ENCODE measurements around the gene NUP210. TPM values are rescaled to one million over a fixed set of nuclear protein-coding genes. Genes with fewer than 3 reads are reported as not detected.
A peak's percentile ranks its signal among the peaks of the same experiment; 100 is the strongest.

NUP210 gene
- polyA plus RNA-seq, 2 donors: 5.7 to 5.9 TPM

- H3K9me3 ChIP-seq (ENCODE audit: control insufficient read depth in 2 of 2, insufficient read depth in 1 of 2, low read depth in 1 of 2, low read length in 1 of 2): peaks cover 4 to 14% of the 10 kb centered on the region in 2 donors
- H3K4me1 ChIP-seq (ENCODE audit: control insufficient read depth in 2 of 2, insufficient read depth in 2 of 2, low read length in 1 of 2): no peaks in the 10 kb centered on the region
- H3K27ac ChIP-seq (ENCODE audit: low read depth in 2 of 2, low read length in 1 of 2): no peak overlapping the region
- 4 to 7% methylated on average over 44 to 93 of the region's 93 CpGs for WGBS, 2 donors
- H3K27me3 ChIP-seq (ENCODE audit: control insufficient read depth in 1 of 2, insufficient read depth in 2 of 2, low read length in 2 of 2): peaks cover 0 to 10% of the 10 kb centered on the region in 2 donors
- H3K36me3 ChIP-seq (ENCODE audit: control insufficient read depth in 2 of 2, insufficient read depth in 2 of 2, low read length in 1 of 2): no peaks in the 10 kb centered on the region
- peak overlapping the region; percentile 33 to 74 for H3K4me3 ChIP-seq (ENCODE audit: low read depth in 1 of 2, low read length in 2 of 2)
Observed at GRCh38 chr3:13282986-13283876, 136.9 kb downstream of the NUP210 start.

- Histone ChIP-seq H3K27me3 (ENCODE audit: control insufficient read depth in 1 of 2, insufficient read depth in 2 of 2, low read length in 2 of 2) (peaks cover 0 to 10% of the 10 kb centered on the region in 2 donors), H3K4me3 (ENCODE audit: low read depth in 1 of 2, low read length in 2 of 2) (peak overlapping the region; percentile 33 to 74), H3K27ac (ENCODE audit: low read depth in 2 of 2, low read length in 1 of 2) (peak overlapping the region; percentile 8 to 34), H3K4me1 (ENCODE audit: control insufficient read depth in 2 of 2, insufficient read depth in 2 of 2, low read length in 1 of 2) (peaks cover 0 to 2% of the 10 kb centered on the region in 2 donors), H3K36me3 (ENCODE audit: control insufficient read depth in 2 of 2, insufficient read depth in 2 of 2, low read length in 1 of 2) (no peaks in the 10 kb centered on the region), H3K9me3 (ENCODE audit: control insufficient read depth in 2 of 2, insufficient read depth in 1 of 2, low read depth in 1 of 2, low read length in 1 of 2) (peaks cover 4 to 14% of the 10 kb centered on the region in 2 donors)
- WGBS, 2 donors: 1 to 3% methylated on average over 85 to 87 of the region's 87 CpGs
Observed at GRCh38 chr3:13282358-13282985, 137.7 kb downstream of the NUP210 start.

GRCh38 chr3:13281507-13282357 lies 138.4 kb downstream of the NUP210 start:
- Histone ChIP-seq H3K27me3 (ENCODE audit: control insufficient read depth in 1 of 2, insufficient read depth in 2 of 2, low read length in 2 of 2) (peaks cover 0 to 10% of the 10 kb centered on the region in 2 donors), H3K9me3 (ENCODE audit: control insufficient read depth in 2 of 2, insufficient read depth in 1 of 2, low read depth in 1 of 2, low read length in 1 of 2) (peaks cover 4 to 14% of the 10 kb centered on the region in 2 donors), H3K27ac (ENCODE audit: low read depth in 2 of 2, low read length in 1 of 2) (peak overlapping the region; percentile 36 to 56), H3K4me3 (ENCODE audit: low read depth in 1 of 2, low read length in 2 of 2) (peak overlapping the region; percentile 33 to 74), H3K4me1 (ENCODE audit: control insufficient read depth in 2 of 2, insufficient read depth in 2 of 2, low read length in 1 of 2) (peaks cover 0 to 2% of the 10 kb centered on the region in 2 donors), H3K36me3 (ENCODE audit: control insufficient read depth in 2 of 2, insufficient read depth in 2 of 2, low read length in 1 of 2) (no peaks in the 10 kb centered on the region)
- 14 to 15% methylated on average over 37 to 47 of the region's 47 CpGs for WGBS, 2 donors

GRCh38 chr3:13280811-13281506 lies 139.2 kb downstream of the NUP210 start:
- no peaks in the 10 kb centered on the region for H3K36me3 ChIP-seq (ENCODE audit: control insufficient read depth in 2 of 2, insufficient read depth in 2 of 2, low read length in 1 of 2)
- peak overlapping the region; percentile 36 to 56 for H3K27ac ChIP-seq (ENCODE audit: low read depth in 2 of 2, low read length in 1 of 2)
- peaks cover 0 to 10% of the 10 kb centered on the region in 2 donors for H3K27me3 ChIP-seq (ENCODE audit: control insufficient read depth in 1 of 2, insufficient read depth in 2 of 2, low read length in 2 of 2)
- peaks cover 2 to 14% of the 10 kb centered on the region in 2 donors for H3K9me3 ChIP-seq (ENCODE audit: control insufficient read depth in 2 of 2, insufficient read depth in 1 of 2, low read depth in 1 of 2, low read length in 1 of 2)
- peaks cover 0 to 2% of the 10 kb centered on the region in 2 donors for H3K4me1 ChIP-seq (ENCODE audit: control insufficient read depth in 2 of 2, insufficient read depth in 2 of 2, low read length in 1 of 2)
- WGBS, 2 donors: 65 to 67% methylated on average over 19 of the region's 19 CpGs
- H3K4me3 ChIP-seq (ENCODE audit: low read depth in 1 of 2, low read length in 2 of 2): no peak overlapping the region

- no peaks in the 10 kb centered on the region for H3K36me3 ChIP-seq (ENCODE audit: control insufficient read depth in 2 of 2, insufficient read depth in 2 of 2, low read length in 1 of 2)
- H3K9me3 ChIP-seq (ENCODE audit: control insufficient read depth in 2 of 2, insufficient read depth in 1 of 2, low read depth in 1 of 2, low read length in 1 of 2): peaks cover 2 to 7% of the 10 kb centered on the region in 2 donors
- H3K27me3 ChIP-seq (ENCODE audit: control insufficient read depth in 1 of 2, insufficient read depth in 2 of 2, low read length in 2 of 2): peaks cover 0 to 10% of the 10 kb centered on the region in 2 donors
- no peak overlapping the region for H3K27ac ChIP-seq (ENCODE audit: low read depth in 2 of 2, low read length in 1 of 2)
- H3K4me1 ChIP-seq (ENCODE audit: control insufficient read depth in 2 of 2, insufficient read depth in 2 of 2, low read length in 1 of 2): peaks cover 0 to 2% of the 10 kb centered on the region in 2 donors
- no peak overlapping the region for H3K4me3 ChIP-seq (ENCODE audit: low read depth in 1 of 2, low read length in 2 of 2)
- WGBS, 2 donors: 91 to 94% methylated on average over 8 of the region's 8 CpGs
Observed at GRCh38 chr3:13280122-13280790, 139.9 kb downstream of the NUP210 start.

GRCh38 chr3:13279532-13279910 lies 140.6 kb downstream of the NUP210 start:
- peaks cover 0 to 2% of the 10 kb centered on the region in 2 donors for H3K4me1 ChIP-seq (ENCODE audit: control insufficient read depth in 2 of 2, insufficient read depth in 2 of 2, low read length in 1 of 2)
- 81 to 88% methylated on average over 6 of the region's 6 CpGs for WGBS, 2 donors
- peaks cover 0 to 10% of the 10 kb centered on the region in 2 donors for H3K27me3 ChIP-seq (ENCODE audit: control insufficient read depth in 1 of 2, insufficient read depth in 2 of 2, low read length in 2 of 2)
- no peaks in the 10 kb centered on the region for H3K36me3 ChIP-seq (ENCODE audit: control insufficient read depth in 2 of 2, insufficient read depth in 2 of 2, low read length in 1 of 2)
- H3K27ac ChIP-seq (ENCODE audit: low read depth in 2 of 2, low read length in 1 of 2): no peak overlapping the region
- H3K4me3 ChIP-seq (ENCODE audit: low read depth in 1 of 2, low read length in 2 of 2): no peak overlapping the region
- H3K9me3 ChIP-seq (ENCODE audit: control insufficient read depth in 2 of 2, insufficient read depth in 1 of 2, low read depth in 1 of 2, low read length in 1 of 2): peaks cover 2 to 5% of the 10 kb centered on the region in 2 donors

GRCh38 chr3:13278783-13279531 lies 141.2 kb downstream of the NUP210 start:
- WGBS, 2 donors: 88 to 92% methylated on average over 9 of the region's 9 CpGs
- H3K36me3 ChIP-seq (ENCODE audit: control insufficient read depth in 2 of 2, insufficient read depth in 2 of 2, low read length in 1 of 2): no peaks in the 10 kb centered on the region
- peaks cover 2% of the 10 kb centered on the region in 2 donors for H3K9me3 ChIP-seq (ENCODE audit: control insufficient read depth in 2 of 2, insufficient read depth in 1 of 2, low read depth in 1 of 2, low read length in 1 of 2)
- H3K4me3 ChIP-seq (ENCODE audit: low read depth in 1 of 2, low read length in 2 of 2): no peak overlapping the region
- H3K4me1 ChIP-seq (ENCODE audit: control insufficient read depth in 2 of 2, insufficient read depth in 2 of 2, low read length in 1 of 2): peaks cover 0 to 2% of the 10 kb centered on the region in 2 donors
- H3K27me3 ChIP-seq (ENCODE audit: control insufficient read depth in 1 of 2, insufficient read depth in 2 of 2, low read length in 2 of 2): peaks cover 0 to 8% of the 10 kb centered on the region in 2 donors
- H3K27ac ChIP-seq (ENCODE audit: low read depth in 2 of 2, low read length in 1 of 2): no peak overlapping the region

GRCh38 chr3:13277860-13278531 lies 142.1 kb downstream of the NUP210 start:
- H3K4me3 ChIP-seq (ENCODE audit: low read depth in 1 of 2, low read length in 2 of 2): no peak overlapping the region
- H3K36me3 ChIP-seq (ENCODE audit: control insufficient read depth in 2 of 2, insufficient read depth in 2 of 2, low read length in 1 of 2): no peaks in the 10 kb centered on the region
- H3K9me3 ChIP-seq (ENCODE audit: control insufficient read depth in 2 of 2, insufficient read depth in 1 of 2, low read depth in 1 of 2, low read length in 1 of 2): peaks cover 0 to 2% of the 10 kb centered on the region in 2 donors
- peak overlapping the region; percentile 8 to 43 for H3K27ac ChIP-seq (ENCODE audit: low read depth in 2 of 2, low read length in 1 of 2)
- WGBS, 2 donors: 53 to 57% methylated on average over 17 of the region's 17 CpGs
- no peaks in the 10 kb centered on the region for H3K27me3 ChIP-seq (ENCODE audit: control insufficient read depth in 1 of 2, insufficient read depth in 2 of 2, low read length in 2 of 2)
- H3K4me1 ChIP-seq (ENCODE audit: control insufficient read depth in 2 of 2, insufficient read depth in 2 of 2, low read length in 1 of 2): peaks cover 0 to 6% of the 10 kb centered on the region in 2 donors
